HCT116 (cell line): ENCODE results near the gene MROH8. TPM values are rescaled to one million over a fixed set of nuclear protein-coding genes. Genes with fewer than 3 reads are reported as not detected.

Experiments
- ATAC-seq: fragments of 200-7000 bp; cut with Tn5 transposase; 2 replicates; pipeline ENCODE4 v1.9.1; 2020; ENCODE audit warnings: mild to moderate bottlenecking, moderate library complexity
- BruUV-seq: library from RNA; stranded (reverse); fragments of 400-500 nt; replicated peaks from 2 replicates; lab custom pipeline; 2021; lab: Mats Ljungman, UMichigan
- CTCF ChIA-PET: fragments of 300-600 bp; sonication (Branson Sonifier 250); formaldehyde crosslinking; loops from one replicate; lab custom pipeline; 2021; ENCODE audit warnings: antibody characterized with exemption; lab: Charles Lee
- POLR2A ChIA-PET: fragments of 300-600, 350-600 bp; sonication (Branson Sonifier 250); formaldehyde crosslinking; loops from one replicate; lab custom pipeline; 2021; ENCODE audit warnings: antibody characterized with exemption; lab: Charles Lee
- RAD21 ChIA-PET, 2 experiments: fragments of 300-600 bp; sonication (Branson Sonifier 250); formaldehyde crosslinking; loops; one replicate each; lab custom pipeline; 2023; ENCODE audit warnings: low total read pairs in 2 of 2; ENCODE audit not compliant: uncharacterized antibody in 2 of 2, unreplicated experiment in 2 of 2, low non-redundant PET in 1 of 2; lab: Charles Lee
- DNase-seq: peaks from one replicate; pipeline ENCODE4 v3.0.0-alpha.2; 2010; ENCODE audit warnings: low read depth, low spot score
- H2AFZ ChIP-seq: fragments of 200-600 bp; shearing (Covaris generic), sonication (generic); 2 replicates; pipeline ENCODE4 v1.6.1; 2017; ENCODE audit warnings: low read depth, mixed run types, mixed read lengths, antibody characterized with exemption, low read length; ENCODE audit not compliant: poor library complexity, severe bottlenecking
- H3K27ac ChIP-seq: 2 replicates; pipeline ENCODE4 v1.5.1; 2012; ENCODE audit warnings: low read depth, low read length
- H3K27me3 ChIP-seq: fragments of 200-600 bp; sonication (generic); 2 replicates; pipeline ENCODE4 v1.6.1; 2016; ENCODE audit warnings: mixed run types, low read length, mixed read lengths; ENCODE audit not compliant: insufficient read depth
- H3K36me3 ChIP-seq, 2 experiments: fragments of 200-500 bp in 1 of 2; fragments of 200-600 bp in 1 of 2; sonication (Bioruptor generic) in 1 of 2; sonication (generic) in 1 of 2; 2 replicates each; pipeline versions ENCODE4 v1.5.1 to v1.6.1; 2014 to 2016; ENCODE audit warnings: low read length in 2 of 2, inconsistent platforms in 1 of 2, mixed read lengths in 1 of 2, mixed run types in 1 of 2; ENCODE audit not compliant: insufficient read depth in 2 of 2, control insufficient read depth in 1 of 2
- H3K4me1 ChIP-seq, 2 experiments: fragments of 200-600 bp in 1 of 2; sonication (generic) in 1 of 2; 2 replicates each; pipeline versions ENCODE4 v1.5.1 to v1.6.1; 2012 to 2017; ENCODE audit warnings: low read length in 2 of 2, inconsistent platforms in 1 of 2, mild to moderate bottlenecking in 1 of 2, mixed read lengths in 1 of 2, mixed run types in 1 of 2, moderate library complexity in 1 of 2; ENCODE audit not compliant: insufficient read depth in 2 of 2, control insufficient read depth in 1 of 2
- H3K4me2 ChIP-seq: fragments of 200-600 bp; sonication (generic); 2 replicates; pipeline ENCODE4 v1.6.1; 2017; ENCODE audit warnings: mixed run types, low read length, mixed read lengths
- H3K4me3 ChIP-seq, 2 experiments: fragments of 200-600 bp in 1 of 2; sonication (generic) in 1 of 2; replicated peaks in 1 of 2; 2 replicates each; pipeline ENCODE4 v1.5.1; 2011 to 2016; ENCODE audit warnings: low read length in 2 of 2, control low read depth in 1 of 2, low read depth in 1 of 2, mild to moderate bottlenecking in 1 of 2, mixed read lengths in 1 of 2, mixed run types in 1 of 2
- H3K79me2 ChIP-seq: fragments of 200-600 bp; sonication (generic); 2 replicates; pipeline ENCODE4 v1.6.1; 2017; ENCODE audit warnings: mild to moderate bottlenecking, mixed run types, low read length, moderate library complexity, mixed read lengths; ENCODE audit not compliant: insufficient read depth
- H3K9ac ChIP-seq: fragments of 200-600 bp; sonication (generic); 2 replicates; pipeline ENCODE4 v1.6.1; 2016; ENCODE audit warnings: low read length, mixed read lengths
- H3K9me2 ChIP-seq: fragments of 200-600 bp; sonication (generic), shearing (Covaris generic); 2 replicates; pipeline ENCODE4 v1.6.1; 2017; ENCODE audit warnings: mixed run types, mild to moderate bottlenecking, moderate library complexity; ENCODE audit not compliant: insufficient read depth
- H3K9me3 ChIP-seq, 2 experiments: fragments of 200-500 bp in 1 of 2; fragments of 200-600 bp in 1 of 2; sonication (Bioruptor generic) in 1 of 2; sonication (generic) in 1 of 2; 2 replicates each; pipeline ENCODE4 v1.6.1; 2014 to 2017; ENCODE audit warnings: low read length in 2 of 2, mixed read lengths in 2 of 2, inconsistent platforms in 1 of 2, low read depth in 1 of 2, mild to moderate bottlenecking in 1 of 2, mixed run types in 1 of 2, moderate library complexity in 1 of 2; ENCODE audit not compliant: control insufficient read depth in 1 of 2, insufficient read depth in 1 of 2
- H4K20me1 ChIP-seq: fragments of 200-600 bp; sonication (generic), shearing (Covaris generic); 2 replicates; pipeline ENCODE4 v1.6.1; 2017; ENCODE audit warnings: mixed run types, mild to moderate bottlenecking, moderate library complexity; ENCODE audit not compliant: insufficient read depth
- ATF3 ChIP-seq: IDR thresholded peaks from 2 replicates; pipeline ENCODE4 v1.6.1; 2012
- CBX3 ChIP-seq: IDR thresholded peaks from 2 replicates; pipeline ENCODE4 v1.6.1; 2012; ENCODE audit warnings: low read depth
- CEBPB ChIP-seq: IDR thresholded peaks from 2 replicates; pipeline ENCODE4 v1.6.1; 2012; ENCODE audit warnings: low read depth
- CTCF ChIP-seq, 3 experiments: fragments of 200-600 bp in 1 of 3; sonication (generic) in 1 of 3; IDR thresholded peaks in 2 of 3; conservative IDR thresholded peaks in 1 of 3; 2 replicates each; pipeline ENCODE4 v1.5.1; 2012 to 2017; ENCODE audit warnings: low read depth in 2 of 3, low read length in 2 of 3, antibody characterized with exemption in 1 of 3, borderline replicate concordance in 1 of 3, control low read depth in 1 of 3, mild to moderate bottlenecking in 1 of 3, mixed read lengths in 1 of 3, mixed run types in 1 of 3, moderate library complexity in 1 of 3; ENCODE audit not compliant: insufficient read depth in 1 of 3
- EGR1 ChIP-seq: IDR thresholded peaks from 2 replicates; pipeline ENCODE4 v1.6.1; 2012; ENCODE audit warnings: low read depth
- EZH2 ChIP-seq: fragments of 200-600 bp; sonication (generic); IDR thresholded peaks from 2 replicates; pipeline ENCODE4 v1.6.1; 2017; ENCODE audit warnings: antibody characterized with exemption, mixed run types
- EZH2phosphoT487 ChIP-seq: fragments of 200-600 bp; IDR thresholded peaks from 2 replicates; pipeline ENCODE4 v1.6.1; 2018; ENCODE audit warnings: antibody characterized with exemption, borderline replicate concordance
- FOSL1 ChIP-seq: IDR thresholded peaks from 2 replicates; pipeline ENCODE4 v1.6.1; 2012; ENCODE audit warnings: low read depth
- JUND ChIP-seq: IDR thresholded peaks from 2 replicates; pipeline ENCODE4 v1.6.1; 2012
- POLR2A ChIP-seq: IDR thresholded peaks from 2 replicates; pipeline ENCODE4 v1.7.0; 2011; ENCODE audit warnings: borderline replicate concordance; ENCODE audit not compliant: insufficient read depth, insufficient read length; ENCODE audit errors: extremely low read depth
- POLR2AphosphoS5 ChIP-seq: IDR thresholded peaks from 2 replicates; pipeline ENCODE4 v1.6.1; 2011; ENCODE audit warnings: mild to moderate bottlenecking, low read depth, low read length, moderate library complexity
- SP1 ChIP-seq: IDR thresholded peaks from 2 replicates; pipeline ENCODE4 v1.6.1; 2012; ENCODE audit warnings: low read depth
- TCF7L2 ChIP-seq: IDR thresholded peaks from 2 replicates; pipeline ENCODE4 v1.7.0; 2011; ENCODE audit warnings: borderline replicate concordance, inconsistent platforms; ENCODE audit not compliant: insufficient read depth, insufficient read length; ENCODE audit errors: extremely low read depth
- ZNF274 ChIP-seq: fragments of 200-500 bp; sonication (Bioruptor generic); IDR thresholded peaks from 2 replicates; pipeline ENCODE4 v1.6.1; 2014; ENCODE audit warnings: mild to moderate bottlenecking, low read depth, low read length, inconsistent platforms
- intact Hi-C: fragments of 100-400 bp; cut with micrococcal nuclease; formaldehyde crosslinking; loops from 2 replicates; pipeline ENCODE4 v1.10.0; 2022
- total RNA-seq: library from RNA; stranded (reverse); gene quantifications from one replicate; pipeline ENCODE4 v1.2.1, GENCODE V29; 2021; ENCODE audit not compliant: unreplicated experiment

MROH8 gene
- total RNA-seq, 1 experiment from 2014 or later = 0.79 TPM

- ChIA-PET CTCF (interaction anchor here (1.5 kb wide), 1 partner anchor 10 kb away, joined by 3 read pairs; no protein-coding TSS in a partner anchor), RAD21 (no interaction called here), POLR2A (no interaction called here)
- Histone ChIP-seq H3K9ac (no peak overlapping the region), H4K20me1 (no peaks in the 10 kb centered on the region), H3K4me2 (no peak overlapping the region), H3K4me1 (peaks cover 6 to 7% of the 10 kb centered on the region in 2 experiments; a peak in 3 of 4 replicates), H3K36me3 (peaks cover 46 to 59% of the 10 kb centered on the region in 2 experiments), H3K9me3 (no peaks in the 10 kb centered on the region), H3K9me2 (no peaks in the 10 kb centered on the region), H3K4me3 (no peak overlapping the region), H2AFZ (no peak overlapping the region), H3K27me3 (no peaks in the 10 kb centered on the region), H3K79me2 (peaks cover 49% of the 10 kb centered on the region; the same call in 1 of the 2 replicates), H3K27ac (no peak overlapping the region)
- no peak for ATAC-seq
- no peak for DNase-seq
- TF ChIP-seq ZNF274 = no peak
- no peak for TF ChIP-seq CBX3
- no peak for TF ChIP-seq POLR2AphosphoS5
- TF ChIP-seq CTCF (IDR thresholded peaks at IDR 0.05 in 2 of 3, conservative IDR thresholded peaks at IDR 0.05 in 1 of 3; ENCODE audit: borderline replicate concordance in 1 of 3, insufficient read depth in 1 of 3, low read depth in 2 of 3, low read length in 2 of 3) = no peak
- no peak for TF ChIP-seq EZH2
- no peak for TF ChIP-seq EGR1
- TF ChIP-seq FOSL1 = no peak
- TF ChIP-seq CEBPB = no peak
- no peak for TF ChIP-seq SP1
- TF ChIP-seq JUND = no peak
- TF ChIP-seq TCF7L2 = no peak
- TF ChIP-seq POLR2A = no peak
- TF ChIP-seq EZH2phosphoT487 = no peak
- TF ChIP-seq ATF3 = no peak
- BruUV-seq = no TSS peak
- intact Hi-C loops = no loop called here
Observed at GRCh38 chr20:37205794-37206193, 26.4 kb upstream of the MROH8 start.
